Activated naive CD4-positive, alpha-beta T cell treated with anti-CD3 and anti-CD28 coated beads, Interleukin-2, amount 50 U/mL, for 16 hours (primary cell): Measurements from ENCODE around the gene SUN5.

Experiments
- DNase-seq: peaks from one replicate; pipeline ENCODE4 v3.0.0-alpha.2; 2020

The SUN5 gene

DNA sequence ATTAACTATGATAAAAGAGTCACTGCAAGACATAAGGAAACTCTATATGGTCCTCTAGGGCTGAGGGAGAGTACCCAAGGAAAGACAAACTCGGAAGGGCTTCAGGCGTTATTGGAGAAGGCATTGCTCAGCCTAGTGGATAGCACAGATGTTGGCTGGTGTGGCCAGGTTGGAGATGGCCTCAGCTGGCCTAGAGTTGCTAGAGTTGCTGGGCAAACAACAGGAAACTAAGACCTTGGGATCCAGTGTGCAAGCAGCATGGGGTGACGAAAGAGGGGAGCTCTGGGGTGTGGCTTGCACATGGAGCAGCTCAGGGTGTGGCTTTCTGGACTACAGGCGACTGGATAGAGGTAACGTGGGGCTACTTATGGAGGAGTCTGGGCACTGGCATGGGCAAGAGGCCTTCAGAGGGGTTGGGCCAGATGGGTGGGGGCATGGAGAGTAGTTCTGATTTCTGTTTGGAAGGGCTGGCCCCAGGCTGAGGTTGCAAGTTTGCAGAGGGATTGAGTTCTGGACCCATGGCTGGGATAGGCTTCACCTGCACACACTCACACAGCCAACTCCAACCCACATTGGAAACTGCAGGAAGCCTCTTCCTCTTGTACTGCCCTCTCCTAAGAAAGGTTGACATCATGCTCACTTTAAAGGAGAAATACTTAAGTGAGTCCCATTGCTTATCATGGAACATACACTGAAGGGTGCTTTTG is 22.0 kb upstream of the SUN5 start:
- DNase-seq = no peak

DNA sequence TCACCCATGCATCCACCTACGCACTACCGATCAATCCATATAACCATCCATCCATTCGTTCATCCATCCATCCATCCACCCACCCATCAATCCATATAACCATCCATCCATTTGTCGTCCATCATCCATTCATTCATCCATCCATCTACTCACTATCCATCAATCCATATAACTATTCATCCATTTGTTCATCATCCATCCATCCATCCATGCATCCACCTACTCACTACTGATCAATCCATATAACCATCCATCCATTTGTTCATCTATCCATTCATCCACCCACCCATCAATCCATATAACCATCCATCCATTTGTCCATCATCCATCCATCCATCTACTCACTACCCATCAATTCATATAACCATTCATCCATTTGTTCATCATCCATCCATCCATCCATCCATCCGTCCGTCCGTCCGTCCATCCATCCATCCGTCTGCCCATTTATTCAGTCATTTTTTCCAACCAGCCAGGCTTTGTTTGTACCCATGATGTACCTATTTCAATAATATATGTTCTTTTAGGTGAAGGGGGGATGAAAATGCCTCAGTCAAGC is 21.2 kb upstream of the SUN5 start:
- DNase-seq = no peak

DNA sequence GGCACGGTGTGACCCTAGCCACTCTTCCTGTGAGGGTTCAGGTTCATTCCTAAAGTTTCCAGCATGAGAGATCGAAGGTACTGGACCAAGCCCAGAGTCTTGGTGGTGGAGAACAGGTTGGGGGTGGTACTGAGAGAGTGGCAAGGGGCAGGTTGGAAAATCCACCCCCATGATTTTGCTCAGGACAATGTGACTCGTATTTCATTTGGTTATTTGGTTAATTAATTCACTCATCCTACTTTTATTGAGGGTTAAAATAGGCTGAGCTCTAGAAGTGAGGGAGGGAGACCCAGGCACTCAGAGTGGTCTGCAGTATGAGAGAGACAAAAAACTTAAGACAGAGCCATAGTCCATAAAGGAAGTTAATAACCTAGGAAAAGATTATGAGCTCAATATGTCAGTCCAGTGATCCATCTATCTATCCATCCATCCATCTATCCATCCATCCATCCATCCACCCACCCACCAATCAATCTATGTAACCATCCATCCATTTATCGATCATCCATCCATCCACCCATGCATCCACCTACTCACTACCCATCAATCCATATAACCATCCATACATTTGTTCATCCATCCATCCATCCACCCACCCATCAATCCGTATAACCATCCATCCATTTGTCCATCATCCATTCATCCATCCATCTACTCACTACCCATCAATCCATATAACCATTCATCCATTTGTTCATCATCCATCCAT is 20.5 kb upstream of the SUN5 start:
- no peak for DNase-seq

DNA sequence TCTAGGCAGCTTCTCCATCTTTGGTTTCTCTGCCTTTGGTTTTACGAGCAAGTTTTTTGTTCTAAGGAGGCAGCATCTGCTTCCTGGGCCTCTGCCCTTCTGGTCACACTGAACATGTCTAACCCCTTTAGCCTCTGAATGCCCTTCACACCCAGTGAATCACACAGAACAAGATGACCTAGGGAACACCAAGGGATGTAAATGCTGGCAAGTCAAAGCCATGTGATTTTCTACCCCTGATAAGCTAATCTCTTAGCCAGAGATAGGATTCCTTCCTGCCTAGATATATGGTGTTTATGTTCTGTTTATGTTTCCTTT is 20.0 kb upstream of the SUN5 start:
- no peak for DNase-seq

DNA sequence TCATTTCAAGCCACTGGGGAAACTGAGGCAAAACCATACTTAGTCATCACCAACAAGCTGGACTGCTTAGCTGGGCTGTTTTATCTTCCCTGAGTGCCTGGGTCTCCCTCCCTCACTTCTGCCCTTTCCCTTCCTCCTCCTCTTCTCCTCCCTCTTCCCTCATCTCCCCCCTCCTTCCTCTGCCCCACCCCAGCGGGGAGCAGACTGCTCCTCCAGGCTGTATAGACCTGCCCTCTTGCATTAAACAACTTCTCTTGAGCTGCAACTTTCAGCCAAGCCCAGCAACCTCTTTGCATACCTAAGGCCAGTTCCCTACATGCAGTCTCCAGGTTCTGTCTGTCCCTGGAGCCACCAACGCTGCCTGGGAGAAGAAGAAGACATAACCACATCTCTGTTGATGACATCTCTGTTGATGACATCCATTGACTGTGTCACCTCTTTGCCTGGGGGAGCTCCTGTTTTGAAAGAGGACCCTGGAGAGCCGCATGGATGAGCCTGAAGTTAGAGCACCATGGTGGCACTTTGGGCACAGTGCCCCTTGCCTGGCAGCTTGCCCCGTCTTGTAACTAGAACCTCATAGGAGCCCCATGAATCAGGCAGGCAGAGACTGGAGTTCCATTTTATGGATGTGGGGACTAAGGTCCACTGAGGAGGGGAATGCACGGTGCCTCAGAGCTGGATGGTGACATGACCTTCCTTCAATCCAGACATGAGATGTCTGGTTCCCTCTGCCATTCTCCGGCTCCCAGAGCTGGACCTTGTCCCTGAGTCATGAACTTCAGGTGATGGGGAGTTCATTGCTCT is 19.4 kb upstream of the SUN5 start:
- no peak for DNase-seq

DNA sequence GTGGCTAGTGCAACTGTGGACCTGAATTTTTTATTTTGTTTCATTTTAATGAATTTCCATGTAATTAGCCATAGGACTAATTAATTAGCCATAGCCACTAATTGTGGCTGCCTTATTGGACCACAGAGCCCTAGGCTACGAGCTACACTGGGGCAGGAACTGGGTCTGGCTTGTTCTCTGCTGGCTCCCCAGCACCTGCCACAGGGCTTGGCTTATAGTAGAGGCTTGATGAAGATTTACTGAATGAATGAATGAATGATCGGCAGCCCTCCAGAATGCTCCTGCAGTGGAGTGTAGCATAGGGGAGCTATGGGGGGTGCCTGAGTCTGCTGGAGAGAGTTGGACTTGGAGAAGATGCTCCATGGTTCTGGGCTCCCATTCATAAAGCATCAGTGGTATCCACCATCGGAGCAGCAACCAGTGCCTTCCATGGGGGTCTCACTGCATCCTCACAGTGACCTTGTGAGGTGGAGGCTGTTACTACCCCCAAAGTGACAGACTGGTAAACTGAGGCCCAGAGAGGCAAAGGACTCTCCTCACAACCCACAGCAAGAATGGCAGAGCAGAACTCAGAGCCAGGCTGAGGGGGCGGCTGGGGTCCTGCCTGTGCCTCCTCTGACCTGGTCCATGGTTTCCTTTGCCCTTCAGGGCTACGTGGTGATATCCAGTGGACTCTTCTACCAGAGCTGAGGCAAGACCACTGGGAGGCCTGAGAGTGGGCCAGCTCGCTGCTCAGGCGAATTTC is 18.6 kb upstream of the SUN5 start:
- no peak for DNase-seq

DNA sequence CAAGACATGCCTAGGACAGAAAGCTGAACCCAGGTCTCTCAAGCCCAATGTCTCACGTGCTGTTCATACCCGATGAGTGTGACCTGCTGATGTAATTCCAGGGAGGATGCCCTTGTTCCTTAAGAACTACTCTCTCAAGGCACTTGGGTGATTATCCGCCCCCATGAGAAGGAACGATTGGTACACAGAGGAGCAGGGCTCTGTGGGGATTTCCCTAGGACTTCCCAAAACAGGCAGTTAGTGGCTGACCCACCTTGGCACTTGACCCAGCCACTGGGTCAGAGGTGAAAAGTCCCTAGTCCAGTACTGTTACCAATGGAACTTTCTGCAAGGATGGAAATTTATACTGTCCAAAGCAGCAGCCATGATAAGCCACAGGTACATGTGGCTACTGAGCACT is 18.1 kb upstream of the SUN5 start:
- DNase-seq = no peak

DNA sequence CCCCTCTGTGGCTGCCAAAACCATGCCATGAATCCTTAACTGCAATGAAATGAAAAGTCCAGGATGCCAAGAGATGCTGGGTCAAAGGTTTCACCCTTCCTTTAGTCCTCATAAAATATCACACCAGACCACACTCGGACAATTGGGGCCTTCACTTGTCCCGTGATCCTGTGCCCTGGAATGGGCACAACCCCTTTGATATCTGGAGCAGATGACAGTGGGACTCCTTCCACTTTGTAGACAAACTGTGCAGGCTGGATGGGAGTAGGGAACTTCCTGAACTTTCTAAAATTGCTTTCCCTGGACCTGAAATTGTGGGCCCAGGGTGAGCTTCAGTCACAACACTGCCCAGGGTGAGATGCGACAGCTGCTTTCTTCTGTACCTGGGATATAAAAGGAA is 17.6 kb upstream of the SUN5 start:
- DNase-seq = no peak

DNA sequence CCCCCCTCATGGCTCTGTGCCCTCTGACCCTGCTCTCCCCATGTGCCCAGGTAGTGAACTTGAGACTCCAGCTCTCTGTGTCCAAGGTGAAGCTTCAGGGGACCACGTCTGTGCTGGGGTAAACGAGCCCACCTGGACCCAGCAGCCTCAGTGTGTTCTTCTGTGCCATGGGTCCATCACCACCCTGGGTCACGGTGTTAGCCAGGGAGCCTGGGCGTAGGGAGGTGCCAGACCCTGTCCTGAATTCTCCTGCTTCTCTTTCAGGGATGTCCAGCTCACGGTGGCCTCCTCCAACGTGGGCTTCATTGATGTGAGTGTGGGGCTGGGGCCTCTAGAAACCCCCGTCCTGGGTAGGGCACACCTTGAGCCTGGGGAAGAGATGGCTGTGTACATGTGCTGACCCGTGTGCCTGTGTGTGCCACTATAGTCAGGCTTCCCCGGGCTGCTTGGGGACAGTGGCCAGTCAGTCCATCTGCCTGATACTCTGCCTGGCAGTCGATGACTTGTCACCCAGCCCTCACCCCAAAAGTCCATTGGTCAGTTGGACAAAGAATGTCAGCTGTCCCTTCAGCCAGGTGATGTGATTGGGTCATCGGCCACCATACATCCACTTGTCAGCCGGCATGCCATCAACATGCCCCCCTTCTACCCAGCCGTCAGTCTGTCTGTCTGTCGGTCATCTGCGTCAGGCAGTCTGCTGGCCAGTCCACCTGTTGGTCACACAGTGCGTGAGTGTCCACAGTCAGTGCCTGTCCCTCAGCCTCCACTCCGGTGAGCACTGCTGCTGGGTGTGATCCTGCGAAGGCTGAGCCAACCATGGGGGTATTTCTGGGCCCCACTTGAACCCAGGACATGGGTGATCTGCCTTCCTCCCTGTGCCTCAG is 16.3 kb upstream of the SUN5 start:
- DNase-seq = no peak

DNA sequence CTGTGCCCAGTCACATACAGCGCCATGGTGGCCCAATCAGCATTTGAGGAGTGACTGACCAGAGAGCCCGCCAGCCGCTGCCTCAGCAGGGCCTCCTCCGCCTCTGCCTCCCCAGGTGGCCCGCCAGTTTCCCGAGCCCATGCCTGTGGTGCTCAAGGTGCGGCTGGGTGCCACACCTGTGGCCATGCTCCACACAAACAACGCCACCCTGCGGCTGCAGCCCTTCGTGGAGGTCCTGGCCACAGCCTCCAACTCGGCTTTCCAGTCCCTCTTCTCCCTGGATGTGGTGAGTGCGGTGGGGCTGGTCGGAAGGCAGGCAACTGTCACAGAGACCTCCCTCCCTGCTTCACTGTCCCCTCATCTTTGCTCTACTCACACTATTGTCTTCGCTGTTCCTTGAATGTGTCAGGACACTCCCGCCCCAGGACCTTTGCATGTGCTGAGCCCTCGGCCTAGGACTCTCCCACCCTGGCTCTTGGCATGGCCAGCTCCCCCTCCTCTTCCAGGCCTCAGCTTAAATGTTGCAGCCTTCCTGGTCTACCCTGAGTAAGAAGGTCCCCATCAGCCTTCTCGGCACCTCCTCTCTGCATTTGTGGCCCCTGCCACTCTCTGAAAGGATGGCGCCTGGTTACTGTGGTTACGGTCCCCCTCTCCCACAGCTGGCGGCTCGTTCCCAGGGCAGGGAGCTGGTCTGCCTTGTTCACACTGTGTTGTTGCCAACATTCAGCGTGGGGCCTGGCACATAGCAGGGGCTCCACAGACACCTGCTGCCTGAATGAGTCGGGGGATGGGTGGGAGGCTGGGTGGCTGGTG is 15.4 kb upstream of the SUN5 start:
- DNase-seq = no peak

DNA sequence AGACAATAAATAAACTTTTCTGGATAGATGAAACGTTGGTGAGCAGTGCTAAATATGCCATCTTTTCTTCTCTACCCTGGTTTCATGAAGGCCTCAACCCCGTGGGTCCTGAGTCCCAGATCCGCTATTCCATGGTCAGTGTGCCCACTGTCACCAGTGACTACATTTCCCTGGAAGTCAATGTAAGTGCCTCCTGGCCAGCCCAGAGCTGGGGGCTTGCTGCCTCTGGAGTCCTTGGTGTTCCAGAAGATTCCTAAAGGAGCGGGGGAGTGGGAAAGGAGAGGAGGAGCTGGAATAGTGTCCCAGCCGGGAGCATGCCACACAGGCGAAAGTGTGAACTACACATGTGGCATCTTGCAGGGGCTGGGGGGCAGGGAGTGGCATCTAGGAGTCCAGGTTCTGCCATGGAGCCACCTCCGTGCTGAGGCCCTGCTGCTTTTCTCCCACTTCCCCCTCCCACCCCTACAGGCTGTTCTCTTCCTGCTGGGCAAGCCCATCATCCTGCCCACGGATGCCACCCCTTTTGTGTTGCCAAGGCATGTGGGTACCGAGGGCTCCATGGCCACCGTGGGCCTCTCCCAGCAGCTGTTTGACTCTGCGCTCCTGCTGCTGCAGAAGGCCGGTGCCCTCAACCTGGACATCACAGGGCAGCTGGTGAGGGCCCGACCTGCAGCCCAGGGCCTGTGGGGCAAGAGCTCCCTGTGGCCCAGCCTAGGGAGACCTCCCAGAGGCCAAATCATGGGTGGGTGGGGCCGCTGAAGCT is 14.1 kb upstream of the SUN5 start:
- DNase-seq = no peak

DNA sequence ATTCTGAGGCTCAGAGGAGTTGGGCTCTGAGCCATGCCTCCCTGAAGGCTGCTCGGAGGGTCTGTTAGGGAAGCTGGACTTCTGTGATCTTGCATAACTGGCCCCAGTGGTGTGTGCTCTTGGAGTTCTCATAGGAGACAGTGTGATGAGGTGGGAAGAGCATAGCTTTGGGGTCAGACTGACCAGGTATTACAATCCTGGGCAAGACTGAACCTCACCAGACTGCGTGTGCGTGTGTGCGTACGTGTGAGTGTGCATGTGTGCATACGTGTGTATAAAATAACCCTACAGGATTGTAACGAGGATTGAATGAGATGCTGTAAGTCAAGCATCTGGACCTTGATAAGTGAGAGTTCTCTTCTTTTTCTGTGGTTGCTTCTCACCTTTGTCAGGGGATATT is 13.3 kb upstream of the SUN5 start:
- no peak for DNase-seq

DNA sequence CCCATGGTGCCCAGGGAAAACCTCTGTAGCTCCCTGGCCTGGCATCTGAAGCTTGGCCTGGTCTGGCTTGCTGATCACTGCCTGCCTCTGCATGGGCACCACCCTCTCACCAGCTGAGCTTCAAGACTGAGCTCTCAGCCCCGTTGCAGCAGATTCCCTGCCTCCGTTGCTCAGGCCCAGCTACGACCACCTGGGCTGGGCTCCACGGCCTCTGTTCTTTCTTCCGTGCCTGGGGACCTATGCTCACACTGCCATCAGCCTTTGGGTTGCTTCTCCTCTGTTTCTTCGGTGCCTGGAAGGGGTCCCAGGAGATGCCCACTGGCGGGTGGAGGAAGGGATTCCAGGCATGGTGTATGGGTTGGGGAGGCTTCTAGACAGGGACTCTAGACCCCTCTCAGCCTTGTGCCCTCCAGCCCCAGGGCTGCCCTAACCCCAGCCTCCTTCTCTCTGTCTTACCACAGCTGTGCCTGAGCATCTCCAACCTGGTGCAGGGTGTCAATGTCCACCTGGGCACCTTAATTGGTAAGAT is 12.4 kb upstream of the SUN5 start:
- DNase-seq = no peak

DNA sequence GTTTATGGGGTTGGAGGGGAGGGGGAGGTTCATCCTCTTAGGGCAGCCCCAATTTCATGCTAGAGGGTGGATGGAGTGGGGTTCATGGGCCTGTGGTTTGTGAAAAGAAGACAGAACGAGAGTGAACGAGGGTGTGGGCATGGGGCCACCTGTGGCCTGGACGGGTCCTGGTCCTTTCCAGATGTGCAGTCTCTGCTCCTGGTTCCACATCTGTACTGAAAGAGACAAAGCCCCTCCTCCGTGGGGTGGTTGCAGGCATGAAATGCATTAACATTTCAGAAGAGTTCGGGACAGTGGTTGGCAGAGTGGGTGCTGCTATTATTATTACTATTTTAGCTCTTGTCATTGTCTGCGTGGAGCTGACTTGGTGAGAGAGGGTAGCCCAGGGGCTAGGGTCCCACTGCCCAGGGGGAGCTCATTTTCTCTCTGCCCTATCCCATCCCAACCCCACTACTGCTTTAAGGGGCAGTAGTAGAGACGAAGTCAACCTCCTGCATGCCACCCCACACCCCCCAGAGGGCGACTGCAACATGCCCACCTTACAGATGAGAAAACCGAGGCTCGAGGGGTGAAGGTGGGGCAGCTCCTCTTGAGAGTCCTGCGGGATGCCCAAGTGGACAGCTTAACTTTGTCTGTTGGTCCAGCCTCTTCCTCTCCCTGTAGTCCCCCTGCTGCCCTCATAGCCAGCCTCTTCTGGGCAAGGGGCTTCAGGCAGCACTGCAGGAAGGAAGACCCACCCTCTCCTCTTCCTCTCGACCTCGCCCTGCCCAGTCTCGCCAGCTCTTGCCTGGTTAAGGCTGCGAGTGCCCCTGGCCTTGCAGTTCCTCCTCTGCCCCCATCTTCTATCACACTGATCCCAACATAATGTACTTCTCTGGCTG is 11.7 kb upstream of the SUN5 start:
- DNase-seq = no peak

DNA sequence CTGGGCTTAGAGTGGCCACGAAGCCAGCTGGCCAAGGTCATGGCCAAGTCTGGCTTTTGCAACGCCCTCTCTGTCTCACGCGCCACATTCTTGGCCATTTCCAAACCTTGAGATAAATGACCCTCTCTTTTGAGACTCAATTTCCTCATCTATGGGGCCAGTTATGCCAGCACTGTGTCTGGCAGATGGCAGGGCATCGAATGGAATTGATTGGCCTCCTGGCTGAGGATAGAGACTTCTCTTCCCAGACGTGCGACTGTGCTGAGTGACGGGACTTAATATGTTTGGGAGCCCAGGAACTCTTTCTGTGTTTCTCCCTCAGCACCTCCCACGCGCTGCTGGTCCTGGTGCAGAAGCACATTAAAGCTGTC is 10.9 kb upstream of the SUN5 start:
- DNase-seq = no peak

DNA sequence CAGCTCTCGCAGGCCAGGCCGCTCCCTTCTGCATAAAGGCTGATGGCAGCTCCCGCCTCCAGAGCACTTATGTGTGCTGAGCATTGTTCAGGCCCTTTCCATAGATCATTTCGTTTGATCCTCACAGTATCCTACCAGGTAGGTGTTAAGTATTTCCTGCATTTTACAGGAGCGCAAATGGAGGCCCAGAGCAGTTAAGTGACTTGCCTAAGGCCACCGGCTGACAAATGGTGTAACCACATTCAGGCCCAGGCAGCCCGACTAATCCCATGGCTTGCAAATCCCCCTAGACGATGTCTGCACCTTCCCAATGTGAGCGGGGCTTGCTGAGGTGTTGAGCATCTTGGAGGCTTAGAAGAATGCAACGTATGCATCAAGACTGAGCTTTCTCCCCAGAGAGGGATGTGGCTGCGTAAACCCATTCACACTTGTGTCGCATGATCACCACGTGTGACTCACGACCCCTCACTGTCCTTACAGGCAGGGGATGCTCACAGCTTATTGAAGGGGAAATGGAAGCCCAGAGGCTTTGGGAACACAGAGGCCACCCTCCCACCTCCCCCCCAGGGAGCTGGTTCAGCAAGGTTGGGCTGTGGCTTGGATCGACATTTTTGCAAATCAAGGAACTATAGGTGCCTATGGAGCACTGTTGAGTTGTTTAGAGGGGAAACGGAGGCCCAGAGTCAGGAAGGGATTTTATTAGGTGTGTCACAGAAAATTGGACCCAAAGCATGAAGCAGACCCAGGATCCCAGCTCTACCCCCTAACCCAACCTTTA is 10.3 kb upstream of the SUN5 start:
- DNase-seq = no peak

DNA sequence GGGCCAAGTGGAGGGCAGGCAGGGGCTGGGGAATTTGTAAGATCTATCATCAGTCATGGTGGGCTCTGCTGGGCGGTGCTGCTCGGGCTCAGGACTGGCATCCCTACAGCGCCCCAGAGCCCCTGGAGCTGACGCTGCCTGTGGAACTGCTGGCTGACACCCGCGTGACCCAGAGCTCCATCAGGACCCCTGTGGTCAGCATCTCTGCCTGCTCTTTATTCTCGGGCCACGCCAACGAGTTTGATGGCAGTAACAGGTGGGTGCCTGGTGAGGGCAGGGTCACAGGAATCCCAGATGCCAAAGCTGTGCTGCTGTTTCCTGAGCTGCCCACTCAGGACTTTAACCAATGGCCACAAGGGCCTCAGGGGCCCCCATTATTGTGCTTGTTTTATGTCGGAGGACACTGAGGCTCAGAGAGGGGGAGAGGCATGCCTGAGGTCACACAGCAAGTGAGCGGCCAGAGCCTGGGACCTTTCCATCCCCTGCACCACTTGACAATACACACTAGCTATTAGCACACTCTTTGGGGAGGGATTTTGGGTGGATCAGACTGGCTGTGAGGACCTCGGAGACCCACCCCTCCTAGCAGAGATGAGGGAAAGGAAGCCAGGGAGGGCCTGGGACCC is 9.6 kb upstream of the SUN5 start:
- no peak for DNase-seq
